GM23338 (cell line): ENCODE measurements around the gene STAB2. TPM values are rescaled to one million over a fixed set of nuclear protein-coding genes. Genes with fewer than 3 reads are reported as not detected.

Source experiments
- ATAC-seq: fragments of 200-7000 bp; cut with Tn5 transposase; 3 replicates; pipeline ENCODE4 v1.9.1; 2020
- DNase-seq: peaks from one replicate; pipeline ENCODE4 v3.0.0-alpha.2; 2015; ENCODE audit warnings: low spot score
- H2AFZ ChIP-seq: fragments of 200-600 bp; sonication (generic); 2 replicates; pipeline ENCODE4 v1.8.0; 2016; ENCODE audit warnings: antibody characterized with exemption, mild to moderate bottlenecking, moderate library complexity
- H3F3A ChIP-seq: fragments of 200-600 bp; sonication (generic); replicated peaks from 2 replicates; pipeline ENCODE4 v1.8.0; 2017; ENCODE audit warnings: antibody characterized with exemption, mixed run types, low read depth
- H3K27ac ChIP-seq: fragments of 200-600 bp; sonication (generic); 2 replicates; pipeline ENCODE4 v1.6.1; 2016; ENCODE audit warnings: low read depth
- H3K27me3 ChIP-seq: fragments of 200-600 bp; sonication (generic); 2 replicates; pipeline ENCODE4 v1.8.0; 2016; ENCODE audit warnings: mild to moderate bottlenecking, mixed run types, moderate library complexity; ENCODE audit not compliant: insufficient read depth
- H3K36me3 ChIP-seq: fragments of 200-600 bp; sonication (generic); 2 replicates; pipeline ENCODE4 v1.8.0; 2016; ENCODE audit warnings: mild to moderate bottlenecking; ENCODE audit not compliant: insufficient read depth
- H3K4me1 ChIP-seq: fragments of 200-600 bp; sonication (generic); 2 replicates; pipeline ENCODE4 v1.8.0; 2016; ENCODE audit warnings: mild to moderate bottlenecking, moderate library complexity; ENCODE audit not compliant: insufficient read depth
- H3K4me2 ChIP-seq: fragments of 200-600 bp; sonication (generic); 2 replicates; pipeline ENCODE4 v1.7.1; 2017; ENCODE audit warnings: mixed run types
- H3K4me3 ChIP-seq: fragments of 200-600 bp; sonication (generic); 2 replicates; pipeline ENCODE4 v1.6.1; 2016; ENCODE audit warnings: mixed run types
- H3K79me2 ChIP-seq: fragments of 200-600 bp; sonication (generic); replicated peaks from 2 replicates; pipeline ENCODE4 v1.8.0; 2017; ENCODE audit warnings: mild to moderate bottlenecking; ENCODE audit not compliant: insufficient read depth
- H3K9me2 ChIP-seq: fragments of 200-600 bp; sonication (generic); 2 replicates; pipeline ENCODE4 v1.8.0; 2017; ENCODE audit not compliant: insufficient read depth
- H4K20me1 ChIP-seq: fragments of 200-600 bp; sonication (generic); replicated peaks from 2 replicates; pipeline ENCODE4 v1.8.0; 2017; ENCODE audit warnings: mild to moderate bottlenecking; ENCODE audit not compliant: insufficient read depth
- H3K27ac Mint-ChIP-seq: 2 replicates; pipeline ENCODE4 v1.8.0; 2020; ENCODE audit warnings: inconsistent platforms, mild to moderate bottlenecking, moderate library complexity, mixed read lengths
- H3K27me3 Mint-ChIP-seq: 3 replicates; pipeline ENCODE4 v1.8.0; 2022; ENCODE audit warnings: low read depth, mild to moderate bottlenecking, moderate library complexity, mixed read lengths, inconsistent platforms; ENCODE audit not compliant: insufficient read depth, poor library complexity
- H3K36me3 Mint-ChIP-seq: 3 replicates; pipeline ENCODE4 v1.8.0; 2021; ENCODE audit warnings: low read depth, mild to moderate bottlenecking, inconsistent platforms, moderate library complexity, mixed read lengths
- H3K4me1 Mint-ChIP-seq: 3 replicates; pipeline ENCODE4 v1.8.0; 2020; ENCODE audit warnings: mild to moderate bottlenecking, inconsistent platforms, mixed read lengths
- H3K4me3 Mint-ChIP-seq: 3 replicates; pipeline ENCODE4 v1.8.0; 2021; ENCODE audit warnings: moderate library complexity, mild to moderate bottlenecking, inconsistent platforms, mixed read lengths
- H3K9me3 Mint-ChIP-seq: 3 replicates; pipeline ENCODE4 v1.8.0; 2020; ENCODE audit warnings: moderate library complexity, mild to moderate bottlenecking, inconsistent platforms, mixed read lengths
- CREB1 ChIP-seq: fragments of 250-450 bp; sonication (Bioruptor Pico); IDR thresholded peaks from 2 replicates; pipeline ENCODE4 v1.5.0; 2020; ENCODE audit warnings: low read depth, mild to moderate bottlenecking, moderate library complexity
- CTCF ChIP-seq, 2 experiments: fragments of 200-600 bp in 1 of 2; sonication (generic) in 1 of 2; conservative IDR thresholded peaks; 2 replicates each; pipeline versions ENCODE4 v1.5.1 to v1.6.1; 2016 to 2017; ENCODE audit warnings: antibody characterized with exemption in 2 of 2, low read depth in 2 of 2, mild to moderate bottlenecking in 2 of 2, moderate library complexity in 1 of 2
- EZH2 ChIP-seq: fragments of 200-600 bp; sonication (generic); IDR thresholded peaks from one replicate; pipeline ENCODE4 v1.8.0; 2017; ENCODE audit warnings: antibody characterized with exemption, mild to moderate bottlenecking, low read depth; ENCODE audit not compliant: unreplicated experiment
- EZH2phosphoT487 ChIP-seq: fragments of 200-600 bp; sonication (generic); IDR thresholded peaks from one replicate; pipeline ENCODE4 v1.8.1; 2018; ENCODE audit warnings: antibody characterized with exemption; ENCODE audit not compliant: unreplicated experiment
- JUNB ChIP-seq: IDR thresholded peaks from one replicate; pipeline ENCODE4 v1.6.1; 2016; ENCODE audit warnings: antibody characterized with exemption; ENCODE audit not compliant: unreplicated experiment
- NANOG ChIP-seq: IDR thresholded peaks from 2 replicates; pipeline ENCODE4 v1.6.1; 2016; ENCODE audit warnings: antibody characterized with exemption, borderline replicate concordance
- POLR2AphosphoS5 ChIP-seq: IDR thresholded peaks from 2 replicates; pipeline ENCODE4 v1.6.1; 2016; ENCODE audit warnings: antibody characterized with exemption, low read depth
- REST ChIP-seq: IDR thresholded peaks from one replicate; pipeline ENCODE4 v1.6.1; 2018; ENCODE audit warnings: antibody characterized with exemption; ENCODE audit not compliant: unreplicated experiment
- STAT1 ChIP-seq: IDR thresholded peaks from one replicate; pipeline ENCODE4 v1.6.1; 2016; ENCODE audit warnings: antibody characterized with exemption; ENCODE audit not compliant: unreplicated experiment
- ZNF114 ChIP-seq: fragments of 250-450 bp; sonication (Bioruptor Pico); IDR thresholded peaks from 2 replicates; pipeline ENCODE4 v1.5.0; 2020; ENCODE audit warnings: mild to moderate bottlenecking, moderate library complexity
- ZNF331 ChIP-seq: fragments of 250-450 bp; sonication (Bioruptor Pico); IDR thresholded peaks from 2 replicates; pipeline ENCODE4 v1.5.0; 2020; ENCODE audit warnings: low read depth, mild to moderate bottlenecking, moderate library complexity
- polyA plus RNA-seq: library from polyadenylated mRNA; unstranded; fragments of >200 nt; fragmentation: Nextera tagmentation; extraction: Ambion mirVana; gene quantifications from 2 replicates; pipeline ENCODE4 v1.2.1, GENCODE V29; 2016
- total RNA-seq: library from RNA; depleted of rRNA; stranded (reverse); fragments of >200 nt; shearing (Covaris generic); gene quantifications from 2 replicates; pipeline ENCODE4 v1.2.3, GENCODE V29; 2014
- TF ChIP-seq, protein P1 (sequence below): IDR thresholded peaks from 2 replicates; pipeline ENCODE4 v1.6.1; 2016; ENCODE audit warnings: antibody characterized with exemption
- TF ChIP-seq, protein P2 (sequence below): fragments of 250-450 bp; sonication (Bioruptor Pico); IDR thresholded peaks from 2 replicates; pipeline ENCODE4 v1.5.0; 2020; ENCODE audit warnings: mild to moderate bottlenecking, moderate library complexity

Gene STAB2
- total and polyA plus RNA-seq, 2 experiments from 2014 or later, result 0.14 TPM; not detected in 1

GRCh38 chr12:103679421-103680170 lies 92.5 kb downstream of the STAB2 start:
- no peaks in the 10 kb centered on the region for H3K9me3 Mint-ChIP-seq
- Histone ChIP-seq H3K36me3 (no peaks in the 10 kb centered on the region), H3K79me2 (no peaks in the 10 kb centered on the region), H4K20me1 (no peaks in the 10 kb centered on the region), H3K27me3 (no peaks in the 10 kb centered on the region), H3K4me2 (no peak overlapping the region), H2AFZ (no peak overlapping the region), H3K9me2 (no peaks in the 10 kb centered on the region), H3K4me1 (no peaks in the 10 kb centered on the region), H3K4me3 (no peak overlapping the region), H3K27ac (no peak overlapping the region), H3F3A (no peaks in the 10 kb centered on the region)
- H3K27ac Mint-ChIP-seq, result no peak overlapping the region
- no peaks in the 10 kb centered on the region for H3K27me3 Mint-ChIP-seq
- H3K4me1 Mint-ChIP-seq, result peaks cover 10% of the 10 kb centered on the region
- ATAC-seq, result no peak
- H3K4me3 Mint-ChIP-seq, result no peak overlapping the region
- no peak for DNase-seq
- no peaks in the 10 kb centered on the region for H3K36me3 Mint-ChIP-seq
- TF ChIP-seq CTCF (conservative IDR thresholded peaks at IDR 0.05; ENCODE audit: low read depth in 2 of 2) (no peak), EZH2 (no peak), JUNB (no peak), EZH2phosphoT487 (no peak), REST (no peak), STAT1 (no peak), POLR2AphosphoS5 (no peak), ZNF331 (CRISPR knock-in tag) (no peak), CREB1 (CRISPR knock-in tag) (no peak), NANOG (no peak), ZNF114 (CRISPR knock-in tag) (no peak)
- TF ChIP-seq, protein P1, sequence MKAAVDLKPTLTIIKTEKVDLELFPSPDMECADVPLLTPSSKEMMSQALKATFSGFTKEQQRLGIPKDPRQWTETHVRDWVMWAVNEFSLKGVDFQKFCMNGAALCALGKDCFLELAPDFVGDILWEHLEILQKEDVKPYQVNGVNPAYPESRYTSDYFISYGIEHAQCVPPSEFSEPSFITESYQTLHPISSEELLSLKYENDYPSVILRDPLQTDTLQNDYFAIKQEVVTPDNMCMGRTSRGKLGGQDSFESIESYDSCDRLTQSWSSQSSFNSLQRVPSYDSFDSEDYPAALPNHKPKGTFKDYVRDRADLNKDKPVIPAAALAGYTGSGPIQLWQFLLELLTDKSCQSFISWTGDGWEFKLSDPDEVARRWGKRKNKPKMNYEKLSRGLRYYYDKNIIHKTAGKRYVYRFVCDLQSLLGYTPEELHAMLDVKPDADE, result no peak
- TF ChIP-seq, protein P2, sequence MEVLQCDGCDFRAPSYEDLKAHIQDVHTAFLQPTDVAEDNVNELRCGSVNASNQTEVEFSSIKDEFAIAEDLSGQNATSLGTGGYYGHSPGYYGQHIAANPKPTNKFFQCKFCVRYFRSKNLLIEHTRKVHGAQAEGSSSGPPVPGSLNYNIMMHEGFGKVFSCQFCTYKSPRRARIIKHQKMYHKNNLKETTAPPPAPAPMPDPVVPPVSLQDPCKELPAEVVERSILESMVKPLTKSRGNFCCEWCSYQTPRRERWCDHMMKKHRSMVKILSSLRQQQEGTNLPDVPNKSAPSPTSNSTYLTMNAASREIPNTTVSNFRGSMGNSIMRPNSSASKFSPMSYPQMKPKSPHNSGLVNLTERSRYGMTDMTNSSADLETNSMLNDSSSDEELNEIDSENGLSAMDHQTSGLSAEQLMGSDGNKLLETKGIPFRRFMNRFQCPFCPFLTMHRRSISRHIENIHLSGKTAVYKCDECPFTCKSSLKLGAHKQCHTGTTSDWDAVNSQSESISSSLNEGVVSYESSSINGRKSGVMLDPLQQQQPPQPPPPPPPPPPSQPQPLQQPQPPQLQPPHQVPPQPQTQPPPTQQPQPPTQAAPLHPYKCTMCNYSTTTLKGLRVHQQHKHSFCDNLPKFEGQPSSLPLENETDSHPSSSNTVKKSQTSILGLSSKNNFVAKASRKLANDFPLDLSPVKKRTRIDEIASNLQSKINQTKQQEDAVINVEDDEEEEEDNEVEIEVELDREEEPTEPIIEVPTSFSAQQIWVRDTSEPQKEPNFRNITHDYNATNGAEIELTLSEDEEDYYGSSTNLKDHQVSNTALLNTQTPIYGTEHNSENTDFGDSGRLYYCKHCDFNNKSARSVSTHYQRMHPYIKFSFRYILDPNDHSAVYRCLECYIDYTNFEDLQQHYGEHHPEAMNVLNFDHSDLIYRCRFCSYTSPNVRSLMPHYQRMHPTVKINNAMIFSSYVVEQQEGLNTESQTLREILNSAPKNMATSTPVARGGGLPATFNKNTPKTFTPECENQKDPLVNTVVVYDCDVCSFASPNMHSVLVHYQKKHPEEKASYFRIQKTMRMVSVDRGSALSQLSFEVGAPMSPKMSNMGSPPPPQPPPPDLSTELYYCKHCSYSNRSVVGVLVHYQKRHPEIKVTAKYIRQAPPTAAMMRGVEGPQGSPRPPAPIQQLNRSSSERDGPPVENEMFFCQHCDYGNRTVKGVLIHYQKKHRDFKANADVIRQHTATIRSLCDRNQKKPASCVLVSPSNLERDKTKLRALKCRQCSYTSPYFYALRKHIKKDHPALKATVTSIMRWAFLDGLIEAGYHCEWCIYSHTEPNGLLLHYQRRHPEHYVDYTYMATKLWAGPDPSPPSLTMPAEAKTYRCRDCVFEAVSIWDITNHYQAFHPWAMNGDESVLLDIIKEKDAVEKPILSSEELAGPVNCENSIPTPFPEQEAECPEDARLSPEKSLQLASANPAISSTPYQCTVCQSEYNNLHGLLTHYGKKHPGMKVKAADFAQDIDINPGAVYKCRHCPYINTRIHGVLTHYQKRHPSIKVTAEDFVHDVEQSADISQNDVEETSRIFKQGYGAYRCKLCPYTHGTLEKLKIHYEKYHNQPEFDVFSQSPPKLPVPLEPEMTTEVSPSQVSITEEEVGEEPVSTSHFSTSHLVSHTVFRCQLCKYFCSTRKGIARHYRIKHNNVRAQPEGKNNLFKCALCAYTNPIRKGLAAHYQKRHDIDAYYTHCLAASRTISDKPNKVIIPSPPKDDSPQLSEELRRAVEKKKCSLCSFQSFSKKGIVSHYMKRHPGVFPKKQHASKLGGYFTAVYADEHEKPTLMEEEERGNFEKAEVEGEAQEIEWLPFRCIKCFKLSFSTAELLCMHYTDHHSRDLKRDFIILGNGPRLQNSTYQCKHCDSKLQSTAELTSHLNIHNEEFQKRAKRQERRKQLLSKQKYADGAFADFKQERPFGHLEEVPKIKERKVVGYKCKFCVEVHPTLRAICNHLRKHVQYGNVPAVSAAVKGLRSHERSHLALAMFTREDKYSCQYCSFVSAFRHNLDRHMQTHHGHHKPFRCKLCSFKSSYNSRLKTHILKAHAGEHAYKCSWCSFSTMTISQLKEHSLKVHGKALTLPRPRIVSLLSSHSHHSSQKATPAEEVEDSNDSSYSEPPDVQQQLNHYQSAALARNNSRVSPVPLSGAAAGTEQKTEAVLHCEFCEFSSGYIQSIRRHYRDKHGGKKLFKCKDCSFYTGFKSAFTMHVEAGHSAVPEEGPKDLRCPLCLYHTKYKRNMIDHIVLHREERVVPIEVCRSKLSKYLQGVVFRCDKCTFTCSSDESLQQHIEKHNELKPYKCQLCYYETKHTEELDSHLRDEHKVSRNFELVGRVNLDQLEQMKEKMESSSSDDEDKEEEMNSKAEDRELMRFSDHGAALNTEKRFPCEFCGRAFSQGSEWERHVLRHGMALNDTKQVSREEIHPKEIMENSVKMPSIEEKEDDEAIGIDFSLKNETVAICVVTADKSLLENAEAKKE (CRISPR knock-in tag), result no peak
